ENCODE measurements around the gene TPX2.
"Not testable (repeated sequence)": the region's sequence is repeated elsewhere in the genome, so short reads cannot be mapped to it uniquely, and the experiment has no call there.

The TPX2 gene

DNA sequence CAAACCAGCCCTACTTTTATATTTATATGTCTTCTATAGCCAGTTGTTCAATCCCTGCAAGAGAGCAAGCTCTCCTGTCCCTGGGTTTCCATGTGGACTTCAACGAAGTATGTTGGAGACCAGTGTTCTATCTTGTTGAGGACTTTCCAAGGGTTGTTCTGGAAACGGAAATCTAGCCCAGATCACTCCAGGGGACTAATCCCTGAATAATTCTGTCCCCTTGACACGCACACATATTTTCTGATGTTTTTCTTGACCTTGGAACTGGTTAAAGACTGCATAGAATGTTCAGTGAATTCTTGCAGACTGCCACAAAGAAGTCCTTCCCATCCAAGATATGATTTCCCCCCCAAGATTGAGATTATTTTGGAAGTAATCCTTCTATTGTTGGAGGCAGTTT is 70.6 kb downstream of the TPX2 start:
- H3K4me3 ChIP-seq (ENCODE audit: low read depth, low read length): no peak overlapping the region
- TF ChIP-seq, protein P1, sequence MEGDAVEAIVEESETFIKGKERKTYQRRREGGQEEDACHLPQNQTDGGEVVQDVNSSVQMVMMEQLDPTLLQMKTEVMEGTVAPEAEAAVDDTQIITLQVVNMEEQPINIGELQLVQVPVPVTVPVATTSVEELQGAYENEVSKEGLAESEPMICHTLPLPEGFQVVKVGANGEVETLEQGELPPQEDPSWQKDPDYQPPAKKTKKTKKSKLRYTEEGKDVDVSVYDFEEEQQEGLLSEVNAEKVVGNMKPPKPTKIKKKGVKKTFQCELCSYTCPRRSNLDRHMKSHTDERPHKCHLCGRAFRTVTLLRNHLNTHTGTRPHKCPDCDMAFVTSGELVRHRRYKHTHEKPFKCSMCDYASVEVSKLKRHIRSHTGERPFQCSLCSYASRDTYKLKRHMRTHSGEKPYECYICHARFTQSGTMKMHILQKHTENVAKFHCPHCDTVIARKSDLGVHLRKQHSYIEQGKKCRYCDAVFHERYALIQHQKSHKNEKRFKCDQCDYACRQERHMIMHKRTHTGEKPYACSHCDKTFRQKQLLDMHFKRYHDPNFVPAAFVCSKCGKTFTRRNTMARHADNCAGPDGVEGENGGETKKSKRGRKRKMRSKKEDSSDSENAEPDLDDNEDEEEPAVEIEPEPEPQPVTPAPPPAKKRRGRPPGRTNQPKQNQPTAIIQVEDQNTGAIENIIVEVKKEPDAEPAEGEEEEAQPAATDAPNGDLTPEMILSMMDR (IDR thresholded peaks at IDR 0.05; ENCODE audit: borderline replicate concordance, insufficient read depth, low read depth, low read length): no peak

DNA sequence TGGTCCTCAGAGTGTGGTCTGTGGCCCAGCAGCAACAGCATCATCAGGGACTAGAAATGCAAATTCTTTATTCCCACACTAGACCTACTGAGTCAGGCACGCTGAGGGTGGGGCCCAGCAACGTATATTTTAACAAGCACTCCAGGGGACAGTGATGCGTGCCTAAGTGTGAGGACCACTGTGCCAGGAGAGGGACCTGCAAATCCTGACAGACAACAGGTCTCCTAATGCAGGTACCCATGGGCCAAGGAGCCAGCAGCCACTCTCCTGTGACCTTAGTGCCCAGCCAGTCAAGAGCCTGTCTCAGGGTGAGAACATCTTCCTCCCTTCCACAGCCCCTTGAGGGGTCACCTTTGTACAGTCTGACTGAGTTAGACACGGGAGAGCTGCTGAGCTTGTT is 72.1 kb downstream of the TPX2 start:
- TF ChIP-seq, protein P1 (IDR thresholded peaks at IDR 0.05; ENCODE audit: borderline replicate concordance, insufficient read depth, low read depth, low read length): no peak
- no peak overlapping the region for H3K4me3 ChIP-seq (ENCODE audit: low read depth, low read length)

DNA sequence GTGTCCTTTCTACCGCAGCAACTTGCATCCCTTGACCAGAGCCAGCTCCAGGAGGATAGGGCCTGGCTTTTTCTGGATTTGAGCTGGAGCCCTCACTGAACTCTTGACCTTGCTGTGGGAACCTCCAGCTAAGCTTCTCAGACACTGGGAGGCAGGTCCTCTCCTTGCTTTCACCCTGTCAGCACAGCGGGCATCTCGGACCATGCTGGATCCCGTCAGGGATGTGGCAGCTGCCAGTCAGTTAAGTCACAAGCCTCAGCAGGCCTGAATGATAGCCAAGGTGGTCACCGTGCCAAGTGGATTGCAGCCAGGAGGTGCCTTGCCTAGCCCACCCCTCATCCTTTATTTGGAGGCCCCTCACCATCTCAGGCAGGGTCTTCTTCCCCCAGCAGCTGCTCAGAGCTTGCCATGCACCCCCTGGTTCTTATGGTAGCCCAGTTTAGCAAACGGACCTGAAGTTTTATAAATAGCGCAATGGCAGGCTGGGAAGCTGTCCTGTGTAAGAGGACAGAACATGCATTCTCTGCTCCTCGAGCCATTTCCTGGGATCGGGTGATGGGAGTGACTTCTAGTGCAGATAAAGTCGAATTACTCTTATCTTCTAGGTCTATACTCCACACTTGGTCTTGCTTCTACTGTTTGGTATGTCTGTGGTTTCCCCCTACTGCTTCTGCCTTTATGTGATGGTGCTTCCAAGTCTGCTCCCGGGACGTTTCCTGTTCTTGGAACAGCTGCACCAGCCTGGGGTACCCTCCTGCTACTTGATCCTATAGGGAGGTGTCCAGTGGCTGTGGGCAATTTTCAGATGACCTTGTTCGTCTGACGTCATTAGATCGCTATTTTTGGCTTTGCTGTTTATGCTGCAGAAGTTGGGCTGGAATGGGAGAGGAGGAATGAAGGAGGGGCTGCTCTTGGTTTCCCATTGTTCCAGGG is 73.0 kb downstream of the TPX2 start:
- no peak overlapping the region for H3K4me3 ChIP-seq (ENCODE audit: low read depth, low read length)
- TF ChIP-seq, protein P1 (IDR thresholded peaks at IDR 0.05; ENCODE audit: borderline replicate concordance, insufficient read depth, low read depth, low read length): no peak

DNA sequence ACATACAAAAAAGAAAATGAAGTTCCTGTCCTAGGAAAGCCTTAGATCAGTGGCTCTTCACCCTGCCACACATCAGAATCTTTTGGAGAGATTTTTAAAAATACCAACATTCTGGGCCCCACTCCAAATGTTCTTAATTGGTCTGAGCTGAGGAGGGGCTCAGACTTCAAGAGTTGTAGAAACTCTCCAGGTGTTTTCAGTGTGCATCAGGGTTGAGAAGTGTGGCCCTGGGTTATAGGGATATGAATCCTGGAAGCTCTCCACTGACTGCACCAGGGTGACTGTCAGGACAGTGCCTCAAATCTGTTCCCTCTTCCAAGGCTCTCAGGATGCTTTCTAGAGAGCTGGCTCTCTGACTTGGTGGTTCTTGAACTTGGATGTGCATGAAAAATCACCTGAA is 74.5 kb downstream of the TPX2 start:
- no peak overlapping the region for H3K4me3 ChIP-seq (ENCODE audit: low read depth, low read length)
- TF ChIP-seq, protein P1 (IDR thresholded peaks at IDR 0.05; ENCODE audit: borderline replicate concordance, insufficient read depth, low read depth, low read length): no peak

DNA sequence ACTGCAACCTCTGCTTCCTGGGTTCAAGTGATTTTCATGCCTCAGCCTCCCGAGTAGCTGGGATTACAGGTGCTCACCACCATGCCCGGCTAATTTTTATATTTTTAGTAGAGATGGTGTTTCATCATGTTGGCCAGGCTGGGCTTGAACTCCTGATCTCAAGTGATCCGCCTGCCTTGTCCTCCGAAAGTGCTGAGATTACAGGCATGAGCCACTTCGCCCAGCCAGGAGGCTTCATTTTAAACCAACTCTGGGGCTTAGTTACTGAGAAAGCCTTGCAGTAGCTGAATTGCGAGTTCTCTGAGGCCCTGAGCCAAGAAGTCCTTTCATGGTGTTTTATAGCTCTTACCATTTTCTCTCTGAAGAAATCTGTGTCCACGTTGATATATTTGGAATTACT is 75.1 kb downstream of the TPX2 start:
- H3K4me3 ChIP-seq (ENCODE audit: low read depth, low read length): not testable (repeated sequence)

DNA sequence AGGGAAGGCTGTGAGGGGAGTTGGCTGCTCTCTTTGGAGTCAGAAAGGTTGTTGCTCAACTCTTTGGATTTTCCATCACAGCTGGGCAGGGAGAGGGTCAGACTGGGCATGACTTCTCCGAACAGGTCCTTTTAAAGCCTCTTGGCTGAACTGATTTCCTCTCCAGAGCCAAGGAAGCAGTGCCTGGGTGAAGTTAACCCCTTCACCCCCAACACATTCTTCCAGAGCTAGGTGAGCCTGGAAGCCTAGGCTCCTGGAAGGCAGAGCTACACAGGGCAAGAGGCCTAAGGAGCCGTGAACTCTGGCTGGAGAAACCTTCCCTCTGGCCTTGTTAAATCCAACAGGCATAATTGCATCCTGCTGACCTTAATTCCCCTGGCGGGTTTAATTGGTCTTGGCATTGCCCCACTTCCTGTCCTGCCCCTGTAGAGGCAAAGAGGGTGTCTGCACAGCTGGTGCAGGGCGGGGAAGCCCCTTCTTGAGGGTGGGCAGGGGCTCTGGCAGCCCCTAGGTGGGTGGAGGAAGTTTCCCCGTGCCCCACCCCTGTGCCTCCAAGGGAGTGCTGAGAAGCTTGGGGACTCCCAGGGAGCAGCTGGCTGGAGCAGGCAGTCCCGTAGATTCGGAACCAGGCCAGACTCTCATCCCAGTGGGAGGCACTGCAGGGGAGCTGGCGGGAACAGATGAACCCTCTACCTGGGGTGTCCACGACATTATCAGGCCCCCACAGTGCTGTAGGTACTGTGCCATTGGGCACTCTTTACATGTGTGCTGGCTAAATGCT is 76.5 kb downstream of the TPX2 start:
- TF ChIP-seq, protein P1 (IDR thresholded peaks at IDR 0.05; ENCODE audit: borderline replicate concordance, insufficient read depth, low read depth, low read length): no peak
- no peak overlapping the region for H3K4me3 ChIP-seq (ENCODE audit: low read depth, low read length)

DNA sequence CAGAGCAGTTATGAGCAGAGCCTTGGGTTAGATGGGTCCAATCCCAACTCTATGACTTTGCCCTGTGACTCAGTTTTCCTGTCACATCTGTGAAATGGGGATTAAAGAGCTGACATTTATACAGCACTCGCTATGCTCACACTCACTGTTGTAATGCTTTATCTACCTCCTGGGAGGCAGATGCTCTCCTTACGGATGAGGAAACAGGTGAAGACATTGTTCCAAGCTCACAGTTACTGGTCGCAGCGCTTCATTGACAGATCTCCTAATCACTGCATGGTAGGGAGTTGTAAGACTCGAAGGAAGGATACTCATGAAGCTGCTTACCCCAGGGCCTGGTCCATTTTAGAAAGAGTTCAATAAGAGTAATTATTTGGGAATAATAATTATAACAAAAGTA is 77.1 kb downstream of the TPX2 start:
- TF ChIP-seq, protein P1 (IDR thresholded peaks at IDR 0.05; ENCODE audit: borderline replicate concordance, insufficient read depth, low read depth, low read length): no peak
- H3K4me3 ChIP-seq (ENCODE audit: low read depth, low read length): no peak overlapping the region
